ENCODE measurements around the gene ESYT1. TPM values are rescaled to one million over a fixed set of nuclear protein-coding genes. Genes with fewer than 3 reads are reported as not detected.

Gene ESYT1
- total and polyA plus RNA-seq, 10 of the 15 experiments (the other 5 are each of a cell fraction or from before 2014, with no cell fraction given) = 47.5 to 120 (median 87.1) TPM

GRCh38 chr12:56116267-56117081, 11.6 kb upstream of the ESYT1 start, which contains the start of gene RPL41 (continued):
- no peak for TF ChIP-seq USF2 (IDR thresholded peaks at IDR 0.05; ENCODE audit: borderline replicate concordance, low read depth, low read length)
- TF ChIP-seq ZNF207 (IDR thresholded peaks at IDR 0.05; ENCODE audit: borderline replicate concordance) = peak; percentile 82; the same call in 1 of the 2 replicates
- TF ChIP-seq NBN (IDR thresholded peaks at IDR 0.05) = peak; percentile 95
- TF ChIP-seq YY1 (IDR thresholded peaks at IDR 0.05; ENCODE audit: low read depth, low read length) = peak; percentile 96
- TF ChIP-seq MTA2 (IDR thresholded peaks at IDR 0.05; ENCODE audit: low read depth) = peak; percentile 81
- no peak for TF ChIP-seq TARDBP (IDR thresholded peaks at IDR 0.05; ENCODE audit: borderline replicate concordance)
- TF ChIP-seq TCF7 (IDR thresholded peaks at IDR 0.05; ENCODE audit: borderline replicate concordance) = peak; percentile 65; the same call in 1 of the 2 replicates
- peak; percentile 97 for TF ChIP-seq POU2F2 (IDR thresholded peaks at IDR 0.05; ENCODE audit: borderline replicate concordance, low read depth, low read length)
- peak; percentile 88; the same call in 1 of the 2 replicates for TF ChIP-seq RB1 (IDR thresholded peaks at IDR 0.05; ENCODE audit: borderline replicate concordance)
- TF ChIP-seq MTA3 (IDR thresholded peaks at IDR 0.05; ENCODE audit: borderline replicate concordance, low read length) = peak; percentile 83; the same call in 1 of the 2 replicates
- no peak for TF ChIP-seq NR2C2 (IDR thresholded peaks at IDR 0.05; ENCODE audit: borderline replicate concordance, control insufficient read depth, insufficient read length, low read depth)
- TF ChIP-seq SMAD1 (IDR thresholded peaks at IDR 0.05; ENCODE audit: low read depth, partially characterized antibody) = peak; percentile 95
- TF ChIP-seq HCFC1 (IDR thresholded peaks at IDR 0.05; ENCODE audit: low read length) = peak; percentile 69
- peak; percentile 80; the same call in 1 of the 2 replicates for TF ChIP-seq RELB (IDR thresholded peaks at IDR 0.05; ENCODE audit: low read depth)
- TF ChIP-seq DPF2 (IDR thresholded peaks at IDR 0.05) = peak; percentile 29; the same call in 1 of the 2 replicates
- TF ChIP-seq ZBTB11 (CRISPR knock-in tag; IDR thresholded peaks at IDR 0.05) = 0 out of 2 replicates have a peak, but pooled peaks have one; percentile 45
- TF ChIP-seq BMI1 (IDR thresholded peaks at IDR 0.05; ENCODE audit: borderline replicate concordance) = no peak
- no peak for TF ChIP-seq EP300 (IDR thresholded peaks at IDR 0.05; ENCODE audit: borderline replicate concordance in 1 of 2, control insufficient read depth in 1 of 2, low read depth in 2 of 2, low read length in 2 of 2)
- TF ChIP-seq KAT2A (conservative IDR thresholded peaks at IDR 0.05; ENCODE audit: control insufficient read depth, low read depth, low read length) = no peak
- 0 out of 2 replicates have a peak, but pooled peaks have one; percentile 51 for TF ChIP-seq MAX (IDR thresholded peaks at IDR 0.05; ENCODE audit: low read depth, low read length)
- TF ChIP-seq JUNB (IDR thresholded peaks at IDR 0.05) = no peak
- TF ChIP-seq ZNF274 (IDR thresholded peaks at IDR 0.05; ENCODE audit: insufficient read depth, insufficient read length) = no peak
- TF ChIP-seq MEF2A (IDR thresholded peaks at IDR 0.05; ENCODE audit: insufficient read depth, low read depth, low read length) = 0 out of 2 replicates have a peak, but pooled peaks have one; percentile 30
- no peak for TF ChIP-seq SUZ12 (IDR thresholded peaks at IDR 0.05; ENCODE audit: unreplicated experiment)
- no peak for TF ChIP-seq NRF1 (conservative IDR thresholded peaks at IDR 0.05; ENCODE audit: low read depth, low read length)
